Kidney epithelial cell (primary cell): ENCODE data around the gene SNTA1. TPM values are rescaled to one million over a fixed set of nuclear protein-coding genes. Genes with fewer than 3 reads are reported as not detected.
"Not testable (repeated sequence)": the region's sequence is repeated elsewhere in the genome, so short reads cannot be mapped to it uniquely, and the experiment has no call there.

Source experiments
- DNase-seq: peaks from one replicate; pipeline ENCODE4 v3.0.0-alpha.2; 2010; ENCODE audit warnings: low read depth
- H3K27me3 ChIP-seq: 2 replicates; pipeline ENCODE4 v1.6.0; 2011; ENCODE audit warnings: low read length; ENCODE audit not compliant: control insufficient read depth, insufficient read depth
- H3K36me3 ChIP-seq: 2 replicates; pipeline ENCODE4 v1.5.1; 2011; ENCODE audit warnings: low read length; ENCODE audit not compliant: control insufficient read depth, insufficient read depth
- H3K4me3 ChIP-seq: 2 replicates; pipeline ENCODE4 v1.5.1; 2011; ENCODE audit warnings: low read depth, mild to moderate bottlenecking, control low read depth, low read length
- total RNA-seq: library from RNA; depleted of rRNA; stranded (reverse); fragments of >200 nt; gene quantifications from 2 replicates; pipeline ENCODE4 v1.2.3, GENCODE V29; 2015
- TF ChIP-seq, protein P1 (sequence below): IDR thresholded peaks from 2 replicates; pipeline ENCODE4 v1.5.1; 2011; ENCODE audit warnings: mild to moderate bottlenecking, moderate library complexity, low read length, control low read depth, inconsistent platforms; ENCODE audit not compliant: insufficient read depth, poor library complexity, severe bottlenecking

The SNTA1 gene
- total RNA-seq, 1 donor from 2014 or later: 13.7 TPM

DNA sequence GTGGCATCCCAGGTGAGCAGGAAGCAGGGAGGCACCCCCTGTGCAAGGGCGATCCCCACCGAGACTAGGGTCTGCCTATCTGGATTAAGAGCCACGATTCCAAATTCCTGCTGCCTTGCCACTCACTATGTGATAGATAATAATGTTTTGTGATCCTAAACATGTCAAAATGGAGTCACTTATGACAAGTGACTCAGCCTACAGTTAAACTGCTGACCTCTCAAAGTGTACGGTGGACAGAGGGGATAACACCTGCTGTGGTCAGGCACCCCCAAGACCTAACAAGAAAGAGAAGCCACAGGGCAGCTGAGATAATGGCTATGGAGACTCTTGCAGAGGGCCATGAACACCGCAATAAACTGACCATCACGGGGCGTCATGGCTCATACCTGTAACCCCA lies 16.0 kb upstream of the SNTA1 start:
- H3K36me3 ChIP-seq: no peaks in the 10 kb centered on the region
- TF ChIP-seq, protein P1, sequence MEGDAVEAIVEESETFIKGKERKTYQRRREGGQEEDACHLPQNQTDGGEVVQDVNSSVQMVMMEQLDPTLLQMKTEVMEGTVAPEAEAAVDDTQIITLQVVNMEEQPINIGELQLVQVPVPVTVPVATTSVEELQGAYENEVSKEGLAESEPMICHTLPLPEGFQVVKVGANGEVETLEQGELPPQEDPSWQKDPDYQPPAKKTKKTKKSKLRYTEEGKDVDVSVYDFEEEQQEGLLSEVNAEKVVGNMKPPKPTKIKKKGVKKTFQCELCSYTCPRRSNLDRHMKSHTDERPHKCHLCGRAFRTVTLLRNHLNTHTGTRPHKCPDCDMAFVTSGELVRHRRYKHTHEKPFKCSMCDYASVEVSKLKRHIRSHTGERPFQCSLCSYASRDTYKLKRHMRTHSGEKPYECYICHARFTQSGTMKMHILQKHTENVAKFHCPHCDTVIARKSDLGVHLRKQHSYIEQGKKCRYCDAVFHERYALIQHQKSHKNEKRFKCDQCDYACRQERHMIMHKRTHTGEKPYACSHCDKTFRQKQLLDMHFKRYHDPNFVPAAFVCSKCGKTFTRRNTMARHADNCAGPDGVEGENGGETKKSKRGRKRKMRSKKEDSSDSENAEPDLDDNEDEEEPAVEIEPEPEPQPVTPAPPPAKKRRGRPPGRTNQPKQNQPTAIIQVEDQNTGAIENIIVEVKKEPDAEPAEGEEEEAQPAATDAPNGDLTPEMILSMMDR: no peak
- no peak overlapping the region for H3K4me3 ChIP-seq
- no peak for DNase-seq
- H3K27me3 ChIP-seq: no peaks in the 10 kb centered on the region

DNA sequence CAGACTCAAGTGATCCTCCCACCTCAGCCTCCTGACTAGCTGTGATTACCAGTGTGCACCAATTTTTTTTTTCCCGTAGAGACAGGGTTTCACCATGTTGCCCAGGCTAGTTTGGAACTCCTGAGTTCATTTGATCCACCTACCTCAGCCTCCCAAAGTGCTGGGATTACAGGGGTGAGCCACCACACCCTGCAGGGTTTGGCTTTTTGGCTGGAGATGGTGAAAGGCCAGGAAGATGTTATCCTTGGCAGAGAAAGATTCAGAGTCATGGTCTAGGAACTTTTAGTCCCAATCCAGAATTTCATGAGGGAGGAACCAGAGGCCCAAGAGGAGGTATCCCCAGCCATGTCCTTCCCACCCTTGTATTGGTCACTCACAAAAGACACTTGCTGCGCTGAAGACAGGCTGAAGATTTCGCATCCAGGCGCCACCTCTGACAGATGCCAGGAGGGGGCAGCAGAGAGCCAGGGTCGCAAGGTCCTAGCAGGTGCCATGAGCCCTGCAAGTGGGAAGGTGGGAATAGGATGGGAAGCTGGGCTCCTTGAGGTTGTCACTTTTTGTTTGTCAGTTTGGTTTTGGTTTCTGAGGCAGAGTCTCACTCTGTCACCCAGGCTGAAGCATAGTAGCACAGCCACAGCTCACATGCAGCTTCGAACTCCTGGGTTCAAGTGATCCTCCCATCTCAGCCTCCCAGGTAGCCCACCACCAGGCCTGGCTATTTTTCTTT lies 13.5 kb upstream of the SNTA1 start:
- not testable (repeated sequence) for H3K36me3 ChIP-seq, H3K27me3 ChIP-seq, H3K4me3 ChIP-seq
- TF ChIP-seq, protein P1: peak; percentile 95
- DNase-seq: peak; percentile 26

GRCh38 chr20:33450867-33451266 lies 7.3 kb upstream of the SNTA1 start:
- Histone ChIP-seq H3K4me3 (no peak overlapping the region), H3K36me3 (no peaks in the 10 kb centered on the region)
- no peak for DNase-seq

GRCh38 chr20:33445881-33446625 lies 2.5 kb upstream of the SNTA1 start:
- TF ChIP-seq, protein P1: no peak

More at GRCh38 chr20:33450867-33451266, 7.3 kb upstream of the SNTA1 start:
- no peaks in the 10 kb centered on the region for H3K27me3 ChIP-seq
- TF ChIP-seq, protein P1: no peak

DNA sequence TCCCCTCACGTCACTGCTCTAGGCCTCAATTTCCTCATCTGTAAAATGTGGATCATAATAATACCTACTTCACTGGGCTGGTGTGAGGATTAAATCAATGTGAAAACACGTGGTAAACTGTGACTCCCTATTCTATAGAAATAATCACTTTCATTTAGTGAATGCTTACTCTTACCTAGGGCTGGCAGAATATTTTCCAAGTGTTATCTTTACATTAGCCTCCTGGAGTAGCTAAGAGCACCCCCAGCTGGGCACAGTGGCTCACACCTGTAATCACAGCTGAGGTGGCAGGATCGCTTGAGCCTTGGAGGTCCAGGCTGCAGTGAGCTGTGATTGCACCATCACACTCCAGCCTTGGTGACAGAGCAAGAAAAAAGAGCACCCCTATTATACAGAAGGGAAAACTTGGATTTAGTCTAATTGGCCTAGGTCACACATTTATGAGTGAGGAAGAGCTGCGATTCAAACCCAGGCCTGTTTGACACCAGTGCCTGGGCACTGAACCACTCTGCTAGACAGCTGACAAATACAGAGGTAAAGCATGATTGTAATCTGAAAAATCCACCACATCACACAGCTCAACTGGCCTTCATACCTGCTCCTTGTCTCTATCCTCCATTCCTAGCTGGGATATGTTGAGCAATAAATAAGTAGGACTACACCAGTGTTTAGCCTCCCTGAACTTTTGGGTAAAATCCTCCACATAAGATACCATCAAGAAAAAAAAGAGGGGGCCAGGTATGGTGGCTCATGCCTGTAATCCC lies 1.4 kb upstream of the SNTA1 start:
- Histone ChIP-seq H3K36me3 (no peaks in the 10 kb centered on the region), H3K4me3 (no peak overlapping the region), H3K27me3 (no peaks in the 10 kb centered on the region)
- no peak for DNase-seq
- TF ChIP-seq, protein P1: peak; percentile 14

More at GRCh38 chr20:33445881-33446625, 2.5 kb upstream of the SNTA1 start:
- Histone ChIP-seq H3K27me3 (no peaks in the 10 kb centered on the region), H3K36me3 (no peaks in the 10 kb centered on the region), H3K4me3 (no peak overlapping the region)
- DNase-seq: no peak
